HG02623 (cell line): Measurements from ENCODE around the gene COX17.

Experiments
- ATAC-seq: cut with Tn5 transposase; IDR thresholded peaks from one replicate; pipeline ENCODE4 v1.9.1; 2021; ENCODE audit warnings: moderate library complexity; ENCODE audit not compliant: unreplicated experiment

Gene COX17

DNA sequence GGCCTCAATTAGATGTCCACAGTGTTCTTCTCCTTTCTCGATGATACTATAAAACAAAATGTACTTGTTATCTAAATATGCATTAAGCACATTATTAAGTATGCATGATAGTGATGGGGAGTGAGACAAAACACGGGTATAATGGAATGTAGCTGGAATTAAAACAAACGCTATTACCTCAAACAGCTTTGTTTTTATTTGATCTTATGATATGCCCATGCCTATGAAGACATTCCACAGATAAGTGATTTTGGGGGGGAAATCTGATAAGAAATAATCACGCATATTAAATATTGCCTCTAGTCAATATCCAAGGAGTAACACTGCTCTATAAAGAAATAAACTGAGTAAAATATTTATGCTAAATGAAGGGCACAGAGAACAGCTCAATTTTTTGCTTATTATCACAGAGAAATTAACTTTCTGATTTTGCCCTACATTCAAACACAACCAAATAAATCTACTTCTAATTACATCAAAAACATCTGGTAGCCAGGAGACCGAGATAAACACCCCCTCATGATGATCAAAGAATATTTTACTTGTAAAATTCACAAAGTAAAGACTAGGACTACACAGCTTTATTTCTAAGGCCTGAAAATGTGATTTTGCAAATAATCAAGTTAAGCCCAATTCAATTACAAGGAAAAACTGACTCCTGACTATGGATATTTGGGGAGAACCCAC, 1.9 kb downstream of the COX17 start:
- ATAC-seq, result no peak

DNA sequence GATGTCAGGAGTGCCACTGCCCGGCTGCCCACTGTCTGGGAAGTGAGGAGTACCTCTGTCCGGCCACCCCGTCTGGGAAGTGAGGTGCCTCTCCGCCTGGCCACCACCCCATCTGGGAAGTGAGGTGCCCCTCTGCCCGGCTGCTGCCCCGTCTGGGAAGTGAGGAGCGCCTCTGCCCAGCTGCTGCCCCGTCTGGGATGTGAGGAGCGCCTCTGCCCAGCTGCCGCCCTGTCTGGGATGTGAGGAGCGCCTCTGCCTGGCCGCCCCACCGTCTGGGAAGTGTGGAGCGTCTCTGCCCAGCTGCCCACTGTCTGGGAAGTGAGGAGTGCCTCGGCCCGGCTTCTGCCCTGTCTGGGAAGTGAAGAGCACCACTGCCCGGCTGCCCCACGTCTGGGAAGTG, 3.3 kb downstream of the COX17 start:
- ATAC-seq, result no peak

DNA sequence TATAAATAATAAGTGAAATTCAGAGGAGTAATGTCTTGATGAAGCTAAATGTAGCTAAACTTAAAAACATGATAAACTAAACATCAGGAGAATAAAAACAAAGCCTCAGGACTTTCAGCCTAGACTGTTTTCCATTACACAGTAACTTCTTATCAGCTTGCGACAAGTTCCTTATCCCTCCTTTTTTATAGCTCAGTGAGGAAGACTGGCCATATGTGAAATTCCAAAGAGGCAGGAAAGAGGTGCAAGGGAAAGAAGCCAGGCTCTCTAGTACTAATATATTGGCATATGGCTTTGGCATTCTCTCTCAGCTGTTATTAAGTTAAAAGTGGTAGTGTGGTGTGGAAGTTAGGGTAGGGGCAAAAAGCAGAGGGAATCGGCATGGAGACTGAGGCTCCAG, 4.4 kb downstream of the COX17 start:
- ATAC-seq, result no peak

DNA sequence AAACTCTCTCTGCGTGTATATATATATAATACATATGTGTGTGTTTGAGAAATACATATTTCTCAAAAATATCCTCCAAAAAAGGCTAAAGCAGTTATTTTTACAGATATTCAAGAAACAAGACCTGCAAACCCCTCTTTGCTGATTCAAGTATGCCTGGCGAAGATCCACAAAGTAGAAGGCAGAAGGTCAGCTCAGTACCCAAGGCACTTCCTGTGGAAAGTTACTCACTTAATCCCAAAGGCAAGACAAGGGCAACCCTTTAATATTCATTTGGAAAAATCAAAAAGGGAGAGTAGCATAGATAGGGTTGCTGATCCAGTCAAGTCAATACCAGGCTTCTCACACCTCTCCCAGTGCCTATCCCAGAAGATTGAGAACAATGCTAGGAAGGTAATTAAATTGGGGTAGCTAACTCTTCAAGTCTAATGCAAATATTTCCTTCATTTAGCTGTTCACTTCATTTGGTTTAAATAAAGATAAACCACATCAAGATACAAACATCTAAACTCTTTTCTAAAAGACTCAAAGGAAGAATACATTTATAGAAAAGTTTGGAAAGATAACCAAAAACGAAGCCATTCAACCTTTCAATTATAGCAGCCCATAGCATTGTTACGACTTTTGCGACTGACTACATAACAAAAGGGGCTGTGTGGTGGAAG, 7.2 kb downstream of the COX17 start:
- no peak for ATAC-seq

DNA sequence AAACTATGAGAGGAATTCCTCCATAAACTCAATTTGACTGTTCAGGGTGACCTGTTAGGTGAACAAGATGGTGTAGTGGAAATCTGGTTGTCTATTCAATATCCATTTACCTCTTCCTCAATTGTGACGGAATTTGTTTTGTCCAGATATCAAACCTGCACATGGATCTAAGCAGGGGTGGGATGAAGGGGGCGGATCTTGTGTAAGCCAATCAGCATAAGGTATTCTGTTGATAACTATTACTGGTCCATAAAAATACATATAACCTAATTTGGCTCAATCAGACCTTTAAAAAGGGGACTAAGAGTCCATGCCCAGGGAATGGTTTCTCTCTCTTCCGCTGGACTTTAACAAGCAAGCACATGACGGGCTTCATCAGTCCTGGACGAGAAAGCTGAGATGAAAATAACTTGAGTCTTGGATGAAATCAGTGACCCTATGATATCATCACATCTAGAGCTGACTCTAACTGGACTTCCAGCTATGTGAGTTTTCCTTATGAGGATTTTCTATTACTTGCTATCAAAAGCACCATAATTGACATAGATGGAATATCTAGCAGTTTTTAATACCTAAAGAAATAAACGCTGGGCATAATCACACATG, 11.1 kb downstream of the COX17 start:
- ATAC-seq, result no peak

DNA sequence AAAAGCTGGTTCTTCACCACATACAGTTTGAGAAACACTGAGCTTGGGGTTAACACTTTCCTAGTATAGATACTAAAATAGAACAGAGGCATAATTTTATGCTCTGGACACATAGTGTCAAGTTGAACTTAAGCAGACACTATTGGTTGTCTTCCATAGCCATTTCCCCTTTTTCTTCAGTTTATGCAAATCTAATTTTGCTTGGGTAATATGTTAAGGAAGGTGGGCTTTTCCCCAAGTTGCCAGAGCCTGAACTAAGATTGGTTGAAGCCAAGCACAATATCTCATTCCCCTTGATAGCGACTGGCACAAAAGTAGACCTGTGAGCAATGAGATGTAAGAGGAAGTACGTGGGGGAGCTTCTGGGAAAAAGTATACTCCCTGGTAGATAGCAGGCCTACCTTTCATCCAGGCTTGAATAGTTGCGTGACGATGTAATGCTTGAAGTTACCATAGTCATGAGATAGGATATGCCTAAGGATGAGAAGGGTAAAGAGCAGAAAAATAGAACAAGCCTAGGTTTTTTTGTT, 12.3 kb downstream of the COX17 start:
- ATAC-seq, result no peak

DNA sequence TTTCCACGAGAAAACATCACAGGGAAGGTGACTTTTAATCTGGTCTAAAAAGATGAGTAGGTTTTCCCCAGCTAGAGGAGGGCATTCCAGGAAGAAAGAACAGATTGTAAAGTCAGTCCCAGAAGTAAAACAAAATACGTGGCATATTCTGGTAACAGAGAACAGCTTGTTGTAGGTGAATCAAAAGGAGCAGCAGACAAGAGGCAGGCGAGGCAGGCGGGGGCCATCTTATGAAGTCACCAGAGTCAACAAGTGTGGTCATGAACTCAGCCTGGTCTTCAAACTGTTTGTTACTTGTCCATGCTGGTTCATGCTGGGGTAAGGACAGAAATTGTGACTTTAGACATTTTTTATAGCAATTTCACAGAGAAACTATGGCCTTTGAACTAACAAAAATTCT, 12.8 kb downstream of the COX17 start:
- ATAC-seq, result no peak

DNA sequence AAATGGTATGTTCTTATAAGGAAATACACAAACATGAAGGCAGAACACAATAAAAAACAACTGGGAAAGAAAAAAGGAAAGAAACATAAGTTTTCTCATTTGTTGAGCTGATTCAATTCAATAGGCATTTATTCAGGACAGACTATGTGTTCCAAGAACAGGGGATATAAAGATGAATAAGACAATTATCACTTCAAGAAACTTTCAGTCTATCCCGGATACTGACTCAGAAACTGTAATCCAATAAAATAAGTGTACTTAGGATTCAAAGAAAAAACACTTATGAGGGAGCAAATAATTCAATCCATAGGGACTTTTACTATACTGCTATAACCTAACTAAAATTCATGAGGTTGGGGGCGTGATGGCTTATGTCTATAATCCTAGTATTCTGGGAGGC, 13.3 kb downstream of the COX17 start:
- no peak for ATAC-seq

DNA sequence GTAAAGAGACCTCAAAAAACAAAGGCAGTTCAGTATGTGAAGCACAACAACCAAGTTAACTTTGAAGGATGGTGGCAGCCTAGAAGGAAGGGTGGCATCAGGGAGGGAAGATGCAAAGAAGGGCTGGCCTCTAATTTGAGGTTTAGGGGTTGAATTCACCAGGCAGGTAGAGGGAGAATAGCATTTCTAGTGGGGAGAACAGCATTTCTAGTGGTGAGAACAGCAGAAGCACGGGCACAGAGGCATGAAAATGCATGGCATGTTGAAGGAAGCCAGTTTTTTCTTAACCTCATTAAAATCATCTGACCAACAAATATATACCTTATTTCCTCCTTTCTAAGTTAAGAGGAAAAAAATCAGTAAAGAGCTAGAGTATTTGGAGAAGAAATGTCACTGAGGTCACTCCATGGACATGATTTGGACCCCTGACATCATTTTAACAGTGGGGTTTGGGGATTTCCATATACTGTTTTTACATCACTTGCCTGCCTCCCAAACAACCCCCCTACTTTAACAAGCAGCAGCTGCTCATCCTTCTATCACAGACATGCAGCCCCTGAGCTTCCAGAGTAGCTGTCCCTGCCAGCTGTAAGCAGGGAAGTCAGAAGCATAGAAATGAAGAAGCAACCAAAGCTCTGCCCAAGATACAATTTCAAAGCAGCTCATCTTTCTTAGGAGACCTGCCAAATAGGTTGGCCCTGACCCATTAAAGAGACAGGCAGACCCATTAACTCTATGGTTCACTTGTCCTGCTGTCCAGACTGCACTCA, 14.4 kb downstream of the COX17 start:
- ATAC-seq, result no peak

DNA sequence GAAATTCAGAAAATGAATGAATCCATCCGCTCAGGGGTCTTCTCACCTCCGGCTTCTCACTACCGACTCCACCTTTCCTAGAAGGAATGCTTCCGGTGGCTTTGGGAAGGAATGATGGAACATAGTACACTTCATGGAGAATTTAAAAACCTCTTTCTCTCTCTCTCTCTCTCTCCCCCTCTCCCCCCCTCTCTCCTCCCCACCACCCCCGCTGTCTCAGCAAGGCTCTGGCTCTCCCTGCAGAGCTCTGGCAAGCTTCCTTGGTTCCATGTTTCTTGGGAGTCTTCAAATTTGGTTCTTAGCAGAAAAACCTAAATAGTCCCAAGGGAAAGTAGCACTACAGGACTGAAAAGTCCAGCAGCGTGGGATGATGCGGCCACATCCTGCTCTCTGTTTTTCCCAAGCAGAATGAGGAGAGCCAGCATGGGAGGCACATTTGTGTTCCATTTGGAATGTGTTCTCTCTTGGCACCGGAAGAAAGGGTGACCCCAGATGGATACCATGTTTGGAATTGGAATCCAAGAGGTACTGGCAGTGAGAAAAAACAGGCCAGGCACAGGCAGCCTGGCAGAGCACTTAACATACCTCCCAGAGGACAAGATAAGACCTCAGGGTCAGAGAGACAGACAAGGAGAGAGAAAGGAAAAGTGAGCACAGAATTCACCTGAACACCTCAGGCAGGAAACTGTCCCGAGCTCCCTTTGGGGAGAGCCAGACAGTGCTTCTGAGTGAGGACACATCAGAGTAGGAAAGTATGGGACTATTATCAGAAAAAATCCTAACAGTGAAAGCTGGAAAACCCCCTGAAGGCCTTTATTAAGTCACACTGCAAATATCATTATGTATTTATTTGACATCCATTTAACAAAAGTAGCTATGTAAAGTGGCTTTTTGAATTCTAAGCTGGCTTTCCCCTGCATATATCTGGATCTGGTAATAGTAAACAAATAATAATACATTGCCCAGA, 16.4 kb downstream of the COX17 start, which contains the start of gene POPDC2:
Gene POPDC2 (minus strand): TSS at position 116 of the 967 bp plus-strand sequence. CDS start 166 bp downstream, outside the sequence.
- no peak for ATAC-seq

DNA sequence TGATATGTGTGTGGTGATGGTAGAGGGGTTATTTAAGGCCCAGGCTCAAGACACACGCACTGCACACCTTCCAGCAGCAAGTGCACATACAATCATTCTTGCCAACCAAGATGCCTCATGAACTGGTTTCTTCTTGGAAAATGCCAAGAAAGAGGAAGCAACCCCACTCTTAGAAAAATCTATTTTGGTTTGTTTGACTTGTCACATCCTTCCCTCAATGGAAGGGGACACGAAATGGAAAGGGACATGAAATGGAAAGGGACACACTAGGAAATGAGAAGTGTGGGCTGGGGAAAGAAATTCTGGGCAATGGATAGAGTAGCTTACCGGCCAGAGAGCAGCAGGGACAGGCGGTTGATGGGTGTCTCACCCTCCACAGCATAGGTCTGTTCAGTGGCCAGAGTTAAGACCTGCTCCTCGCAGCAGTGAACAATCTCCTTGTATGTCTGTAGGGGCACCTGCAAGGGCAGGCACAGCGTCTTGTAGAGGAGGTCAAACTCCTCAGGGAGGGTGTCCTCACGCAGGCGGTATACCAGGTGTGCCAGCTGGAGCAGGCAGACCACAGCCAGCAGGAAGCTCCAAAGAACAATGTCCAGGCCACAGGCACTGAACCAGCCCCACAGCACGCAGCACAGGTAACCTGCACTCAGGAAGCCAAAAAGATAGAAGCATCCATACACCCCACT, 17.5 kb downstream of the COX17 start:
- ATAC-seq, result no peak

DNA sequence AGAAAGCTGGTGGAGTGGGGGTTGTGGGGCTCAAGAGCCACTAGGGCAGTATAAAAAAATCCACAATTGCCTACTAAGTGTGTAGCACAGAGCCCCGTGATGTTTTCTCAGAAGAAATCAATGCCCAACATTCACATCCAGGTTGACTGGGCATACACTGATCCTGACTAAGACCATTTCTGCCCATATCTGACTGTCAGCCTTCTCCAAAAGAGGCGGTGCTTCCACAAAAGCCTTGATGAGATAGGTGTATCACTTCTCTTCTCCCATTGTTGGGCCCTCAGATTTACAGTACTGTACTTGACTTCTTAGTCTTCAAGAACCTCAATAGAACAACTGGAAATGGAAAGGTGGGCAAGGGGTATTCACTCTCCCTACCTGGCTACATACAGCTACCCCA, 18.2 kb downstream of the COX17 start:
- ATAC-seq, result no peak

DNA sequence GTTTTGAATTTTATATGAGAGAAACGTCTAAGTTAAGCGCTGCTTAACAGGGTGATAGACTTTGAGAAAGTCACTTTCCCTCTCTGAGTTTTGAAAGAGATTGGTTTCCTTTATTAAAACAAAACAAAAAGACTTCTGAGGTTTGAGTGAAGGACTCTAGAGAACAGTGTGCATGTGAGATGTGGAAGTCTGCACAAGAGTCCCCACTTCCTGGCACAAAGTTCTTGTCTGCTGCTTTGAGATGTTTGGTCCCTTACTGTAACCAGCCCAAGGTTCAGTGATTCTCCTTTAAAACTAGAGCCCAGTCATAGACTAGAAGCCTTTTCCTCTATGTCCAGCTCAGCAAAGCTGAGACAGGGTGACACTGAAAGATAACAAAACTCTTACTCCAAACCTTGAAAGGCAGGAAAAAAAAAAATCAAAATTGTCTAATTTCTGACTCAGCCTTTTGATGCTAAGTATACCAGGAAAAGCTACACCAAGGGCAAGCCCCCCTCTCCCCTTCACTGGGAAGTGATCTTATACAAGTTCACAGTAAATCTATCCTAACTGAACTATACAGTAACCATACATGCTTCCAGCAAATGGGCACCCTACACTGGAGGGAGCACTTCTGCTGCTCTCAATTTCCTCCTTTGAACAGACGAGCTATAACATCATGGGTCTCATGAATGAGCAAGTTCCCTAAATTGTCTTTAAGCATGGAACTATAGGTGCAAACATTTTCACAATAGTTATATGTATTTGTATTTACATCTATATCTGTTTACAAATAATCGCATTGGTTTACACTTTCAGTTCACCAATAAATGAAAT, 19.1 kb downstream of the COX17 start:
- peak; percentile 61 for ATAC-seq

DNA sequence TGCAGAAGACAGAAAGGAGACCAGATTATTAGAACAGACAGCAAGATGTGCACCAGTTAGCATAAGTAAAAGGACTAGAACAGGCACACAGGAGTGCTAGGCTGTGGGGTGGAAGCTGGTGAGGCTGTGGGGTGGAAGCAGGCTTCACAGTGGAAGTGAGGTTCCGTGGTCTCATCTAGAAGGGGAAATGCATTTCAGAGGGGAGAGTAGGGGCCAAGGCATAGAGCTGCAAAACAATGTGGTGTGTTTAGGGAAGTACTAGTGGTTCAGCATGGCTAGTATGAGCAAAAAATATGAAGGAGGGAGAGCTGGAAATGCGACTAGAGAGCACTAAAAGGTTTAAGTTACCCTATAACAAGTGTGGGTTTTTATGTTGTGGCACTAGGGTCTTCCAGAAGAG, 23.3 kb downstream of the COX17 start:
- ATAC-seq, result no peak

DNA sequence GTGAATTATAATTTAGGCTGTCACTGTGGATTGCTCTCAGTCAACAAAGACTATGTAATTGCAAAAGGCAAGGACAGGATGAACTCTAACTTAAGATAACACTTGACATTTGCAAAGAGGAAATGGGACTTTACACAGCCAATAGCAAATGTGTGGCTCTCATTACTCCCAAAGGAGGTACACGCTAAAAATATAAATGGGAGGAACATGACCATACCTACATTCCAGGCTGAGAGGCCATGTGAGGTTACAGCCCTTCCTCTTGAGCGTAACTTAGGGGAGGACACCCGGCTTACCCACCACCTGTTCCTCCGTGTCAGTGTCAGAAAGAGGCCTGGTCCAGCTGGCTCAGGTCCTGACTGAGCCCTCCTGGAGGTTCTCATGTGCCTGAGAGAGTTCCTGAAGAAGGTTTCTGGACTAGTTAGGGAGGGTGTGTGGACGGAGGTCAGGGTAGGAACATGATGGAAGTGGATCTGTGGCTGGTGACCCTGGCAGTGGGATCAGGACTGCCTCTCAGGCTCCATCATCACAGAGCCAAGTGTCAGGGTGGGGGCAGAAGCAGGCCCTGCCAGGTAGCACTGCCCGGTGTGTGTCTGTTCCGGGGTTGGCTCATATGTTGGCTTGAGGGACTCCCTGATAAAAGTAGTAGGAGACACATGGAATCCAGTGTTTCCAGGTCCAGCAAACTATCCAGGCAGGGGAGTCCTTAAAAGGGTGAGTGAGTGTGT, 24.7 kb downstream of the COX17 start:
- no peak for ATAC-seq

DNA sequence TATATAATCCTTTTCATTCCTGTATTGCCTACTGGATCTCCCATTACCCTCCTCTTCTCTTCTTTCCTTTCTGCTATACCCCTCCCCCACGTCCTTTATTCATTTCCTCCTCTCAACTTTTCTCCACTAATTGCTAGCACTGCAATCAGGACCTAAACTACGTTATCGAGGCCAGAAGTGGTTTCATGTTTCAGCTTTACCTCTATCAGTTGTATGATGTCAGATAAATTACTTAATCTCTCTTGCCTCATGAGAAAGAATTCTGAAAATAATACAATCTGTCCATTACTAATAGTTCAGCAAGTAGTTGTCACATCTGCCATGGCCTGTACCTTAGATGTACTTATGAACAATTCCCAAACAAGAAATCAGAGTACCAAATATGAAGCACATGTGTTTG, 27.4 kb downstream of the COX17 start:
- no peak for ATAC-seq

DNA sequence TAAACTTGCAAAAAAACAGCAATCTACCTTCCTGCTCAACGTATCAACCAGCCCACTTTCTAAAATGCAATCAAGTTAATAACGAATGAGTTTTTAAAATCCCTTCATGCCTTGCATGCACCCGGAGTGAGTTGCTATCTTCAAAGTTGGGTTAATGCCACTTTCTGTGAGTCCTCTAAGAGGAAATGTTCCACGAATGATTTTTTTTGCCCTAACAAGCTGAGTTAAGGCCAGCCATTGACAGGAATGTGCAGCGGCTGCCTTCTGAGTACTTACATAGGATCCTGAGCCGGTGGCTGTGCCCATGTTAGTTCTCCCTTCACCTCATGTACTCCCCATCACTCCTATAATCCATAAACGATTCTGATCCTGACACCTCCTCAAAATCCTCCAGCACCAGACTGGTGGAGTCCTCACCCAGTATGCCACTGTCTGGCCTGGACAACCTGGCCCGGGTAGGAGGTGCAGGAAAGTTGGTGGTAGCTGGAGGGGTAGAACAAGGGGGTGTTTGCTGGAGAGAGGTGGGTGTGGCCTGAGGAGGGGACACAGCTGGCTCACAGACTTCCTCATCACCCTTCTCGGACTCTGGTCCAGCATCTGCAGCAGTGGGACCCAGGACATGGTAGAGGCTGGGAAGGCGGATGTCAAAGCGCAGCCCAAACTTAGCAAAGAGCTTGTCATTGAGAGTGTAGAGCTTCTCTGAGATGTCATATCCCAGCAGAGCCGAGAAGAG, 29.2 kb downstream of the COX17 start:
- ATAC-seq, result no peak
